ENCODE results near the gene ITIH1.
"Not testable (repeated sequence)": the region's sequence is repeated elsewhere in the genome, so short reads cannot be mapped to it uniquely, and the experiment has no call there.

The ITIH1 gene, protein sequence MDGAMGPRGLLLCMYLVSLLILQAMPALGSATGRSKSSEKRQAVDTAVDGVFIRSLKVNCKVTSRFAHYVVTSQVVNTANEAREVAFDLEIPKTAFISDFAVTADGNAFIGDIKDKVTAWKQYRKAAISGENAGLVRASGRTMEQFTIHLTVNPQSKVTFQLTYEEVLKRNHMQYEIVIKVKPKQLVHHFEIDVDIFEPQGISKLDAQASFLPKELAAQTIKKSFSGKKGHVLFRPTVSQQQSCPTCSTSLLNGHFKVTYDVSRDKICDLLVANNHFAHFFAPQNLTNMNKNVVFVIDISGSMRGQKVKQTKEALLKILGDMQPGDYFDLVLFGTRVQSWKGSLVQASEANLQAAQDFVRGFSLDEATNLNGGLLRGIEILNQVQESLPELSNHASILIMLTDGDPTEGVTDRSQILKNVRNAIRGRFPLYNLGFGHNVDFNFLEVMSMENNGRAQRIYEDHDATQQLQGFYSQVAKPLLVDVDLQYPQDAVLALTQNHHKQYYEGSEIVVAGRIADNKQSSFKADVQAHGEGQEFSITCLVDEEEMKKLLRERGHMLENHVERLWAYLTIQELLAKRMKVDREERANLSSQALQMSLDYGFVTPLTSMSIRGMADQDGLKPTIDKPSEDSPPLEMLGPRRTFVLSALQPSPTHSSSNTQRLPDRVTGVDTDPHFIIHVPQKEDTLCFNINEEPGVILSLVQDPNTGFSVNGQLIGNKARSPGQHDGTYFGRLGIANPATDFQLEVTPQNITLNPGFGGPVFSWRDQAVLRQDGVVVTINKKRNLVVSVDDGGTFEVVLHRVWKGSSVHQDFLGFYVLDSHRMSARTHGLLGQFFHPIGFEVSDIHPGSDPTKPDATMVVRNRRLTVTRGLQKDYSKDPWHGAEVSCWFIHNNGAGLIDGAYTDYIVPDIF

DNA sequence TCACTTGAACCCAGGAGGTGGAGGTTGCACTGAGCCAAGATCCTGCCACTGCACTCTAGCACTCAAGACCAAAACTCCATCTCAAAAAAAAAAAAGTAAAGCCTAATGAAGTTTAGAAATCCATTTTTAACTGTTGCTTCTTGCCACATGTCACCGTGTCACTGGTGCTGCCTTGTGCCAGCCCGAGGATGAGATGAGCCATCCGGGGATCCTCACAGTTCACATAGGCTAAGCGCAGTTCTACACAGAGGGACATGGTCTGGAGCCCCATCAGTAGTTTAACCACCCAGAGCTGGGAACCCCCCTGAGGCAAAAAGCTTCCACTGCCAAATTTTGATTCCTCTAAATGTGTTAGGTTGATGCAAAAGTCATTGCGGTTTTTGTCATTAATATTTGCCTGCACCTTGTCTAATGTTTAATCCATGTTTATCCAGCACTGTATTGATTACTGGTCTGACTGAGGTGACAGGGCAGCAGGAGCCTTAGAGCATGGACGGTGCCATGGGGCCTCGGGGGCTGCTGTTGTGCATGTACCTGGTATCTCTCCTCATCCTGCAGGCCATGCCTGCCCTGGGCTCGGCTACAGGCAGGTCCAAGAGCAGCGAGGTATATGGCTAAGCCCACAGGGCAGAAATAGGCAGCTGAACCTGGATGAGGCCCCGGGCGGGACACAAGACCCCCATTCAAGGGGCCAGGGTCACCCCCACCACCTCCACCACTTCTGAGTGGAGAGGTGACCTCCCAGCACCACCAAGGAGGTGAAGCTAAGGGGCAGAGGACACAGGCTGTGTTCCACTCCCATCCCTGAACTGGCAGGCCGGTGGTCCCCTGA lies at the start of gene ITIH1:
Gene ITIH1 (plus strand): TSS at position 473 of the 832 bp plus-strand sequence. CDS start 17 bp downstream, at position 490.
- no peak for DNase-seq (ENCODE audit: low read depth in 2 of 2)

DNA sequence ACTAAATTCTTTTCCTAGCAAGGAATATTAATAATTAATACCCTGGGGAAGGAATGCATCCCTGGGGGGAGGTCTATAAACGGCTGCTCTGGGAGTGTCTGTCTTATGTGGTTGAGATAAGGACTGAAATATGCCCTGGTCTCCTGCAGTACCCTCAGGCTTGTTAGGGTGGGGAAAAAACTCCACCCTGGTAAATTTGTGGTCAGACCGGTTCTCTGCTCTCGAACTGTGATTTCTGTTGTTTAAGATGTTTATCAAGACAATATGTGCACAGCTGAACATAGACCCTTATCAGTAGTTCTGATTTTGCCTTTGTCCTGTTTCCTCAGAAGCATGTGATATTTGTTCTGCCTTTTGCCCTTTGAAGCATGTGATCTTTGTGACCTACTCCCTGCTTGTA lies 48.6 kb upstream of the ITIH1 start:
- DNase-seq (ENCODE audit: low read depth in 2 of 2): not testable (repeated sequence)

DNA sequence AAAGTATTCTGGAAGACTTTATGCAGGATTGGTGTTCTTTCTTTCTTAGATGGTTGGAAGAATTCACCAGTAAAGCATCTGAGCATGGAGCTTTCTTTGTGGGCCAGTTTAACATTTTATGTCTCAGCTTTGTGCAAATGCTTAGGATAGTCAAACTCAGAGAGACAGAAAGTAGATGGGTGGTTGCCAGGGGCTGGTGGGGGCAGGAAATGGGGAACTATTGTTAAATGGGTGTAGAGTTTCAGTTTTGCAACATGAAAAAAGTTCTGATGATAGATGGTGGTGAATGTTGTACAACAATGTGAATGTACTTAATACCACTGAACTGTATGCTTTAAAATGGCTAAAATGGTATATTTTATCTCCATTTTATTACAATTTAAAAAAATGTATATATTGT lies 46.7 kb upstream of the ITIH1 start:
- DNase-seq (ENCODE audit: low read depth in 2 of 2): no peak

DNA sequence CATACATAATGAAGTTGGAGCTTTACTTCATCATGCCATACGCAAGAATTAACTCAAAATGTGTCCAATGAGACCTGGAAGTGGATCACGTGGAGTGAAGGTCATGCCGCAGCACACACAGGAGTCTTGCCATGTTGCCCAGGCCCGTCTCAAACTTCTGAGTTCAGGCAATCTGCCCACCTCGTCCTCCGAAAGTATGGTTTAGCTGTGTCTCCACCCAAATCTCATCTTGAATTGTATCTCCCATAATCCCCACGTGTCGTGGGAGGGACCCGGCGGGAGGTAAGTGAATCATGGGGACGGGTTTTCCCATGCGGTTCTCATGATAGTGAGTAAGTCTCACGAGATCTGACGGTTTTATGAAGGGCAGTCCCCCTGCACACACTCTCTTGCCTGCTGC lies 45.8 kb upstream of the ITIH1 start:
- no peak for DNase-seq (ENCODE audit: low read depth in 2 of 2)

DNA sequence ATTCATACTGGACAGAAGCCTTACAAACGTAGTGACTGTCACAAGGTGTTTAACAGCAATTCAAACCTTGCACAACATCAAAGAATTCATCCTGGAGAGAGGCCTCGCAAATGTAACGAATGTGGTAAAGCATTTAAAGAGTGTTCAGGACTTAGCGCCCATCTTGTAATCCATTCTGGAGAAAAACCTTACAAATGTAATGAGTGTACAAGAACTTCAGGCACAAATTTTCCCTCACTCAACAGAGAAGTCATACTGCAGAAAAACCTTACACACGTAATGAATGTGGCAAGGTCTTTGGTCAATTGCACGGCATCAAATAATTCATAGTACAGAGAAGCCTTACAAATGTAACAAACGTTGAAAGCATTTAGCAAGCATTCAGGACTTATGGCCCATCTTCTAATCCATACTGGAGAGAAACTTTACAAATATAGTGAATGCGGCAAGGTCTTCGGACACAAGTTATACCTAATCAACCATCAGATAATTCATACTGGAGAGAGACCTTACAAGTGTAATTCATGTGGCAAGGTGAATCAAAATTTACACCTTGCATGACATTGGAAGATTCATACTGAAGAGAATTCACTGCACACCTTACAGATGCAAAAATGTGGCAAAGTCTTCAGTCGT lies 44.0 kb upstream of the ITIH1 start:
- DNase-seq (ENCODE audit: low read depth in 2 of 2): no peak

DNA sequence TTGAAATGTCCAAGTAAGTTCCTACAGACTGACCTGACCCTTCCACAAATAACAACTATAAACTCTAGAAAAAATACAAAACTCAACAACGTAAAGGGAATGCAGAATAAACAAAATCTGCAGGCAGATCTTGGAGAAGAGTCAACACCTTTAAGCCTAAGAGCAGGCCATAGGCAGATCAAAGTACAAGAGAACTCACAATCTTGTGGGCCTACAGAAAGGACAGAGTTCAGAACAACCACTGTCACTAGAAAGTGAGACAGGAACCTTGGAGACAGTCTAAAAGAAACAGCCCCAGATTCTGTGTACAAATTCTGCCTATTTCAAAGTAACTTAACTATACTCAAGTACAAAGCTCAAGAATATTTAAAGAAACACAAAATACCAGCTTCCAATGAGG lies 37.7 kb upstream of the ITIH1 start:
- DNase-seq (ENCODE audit: low read depth in 2 of 2): no peak

DNA sequence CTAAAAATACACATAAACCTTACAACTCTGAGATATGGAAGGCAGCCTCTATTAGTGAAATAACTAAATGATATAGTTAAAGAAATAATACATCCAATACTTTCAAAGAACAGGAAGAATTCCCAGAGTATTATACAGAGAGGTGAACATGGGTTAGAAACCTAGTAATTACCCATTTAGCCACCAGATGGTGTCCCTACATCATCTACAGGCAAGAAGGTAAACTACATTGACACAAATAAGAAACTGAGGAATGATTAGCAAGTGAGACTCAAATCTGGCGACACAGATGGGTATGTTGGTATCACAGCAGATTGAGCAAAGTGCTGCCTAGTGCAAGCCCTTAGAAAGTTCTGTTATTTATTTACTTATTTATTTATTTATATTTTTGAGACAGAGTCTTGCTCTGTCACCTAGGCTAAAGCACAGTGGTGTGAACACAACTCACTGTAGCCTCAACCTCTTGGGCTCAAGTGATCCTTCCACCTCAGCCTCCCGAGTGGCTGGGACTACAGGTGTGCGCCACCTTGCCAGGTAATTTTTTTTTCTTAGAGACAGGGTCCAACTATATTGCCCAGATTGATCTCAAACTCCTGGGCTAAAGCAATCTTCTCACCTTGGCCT lies 34.9 kb upstream of the ITIH1 start:
- no peak for DNase-seq (ENCODE audit: low read depth in 2 of 2)

DNA sequence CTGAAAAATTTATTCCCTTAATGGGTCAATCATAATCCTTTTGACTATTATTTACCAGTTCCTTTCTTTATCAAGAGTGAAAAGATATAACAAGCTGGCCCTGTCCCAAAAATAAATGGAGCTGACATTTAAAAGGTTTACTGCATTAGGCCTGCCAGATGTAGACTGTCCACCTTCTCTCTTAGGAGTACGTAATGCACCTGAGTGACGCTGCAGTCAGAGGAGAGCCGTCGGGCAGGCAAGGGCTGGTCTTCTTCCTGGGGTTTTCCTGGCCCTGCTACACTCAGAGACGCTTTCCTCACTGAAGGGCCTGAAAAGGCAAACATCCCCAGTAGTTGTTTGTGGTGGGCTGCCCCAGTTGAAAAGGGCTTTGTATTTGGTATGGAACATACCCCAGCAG lies 34.2 kb upstream of the ITIH1 start:
- DNase-seq (ENCODE audit: low read depth in 2 of 2): no peak

DNA sequence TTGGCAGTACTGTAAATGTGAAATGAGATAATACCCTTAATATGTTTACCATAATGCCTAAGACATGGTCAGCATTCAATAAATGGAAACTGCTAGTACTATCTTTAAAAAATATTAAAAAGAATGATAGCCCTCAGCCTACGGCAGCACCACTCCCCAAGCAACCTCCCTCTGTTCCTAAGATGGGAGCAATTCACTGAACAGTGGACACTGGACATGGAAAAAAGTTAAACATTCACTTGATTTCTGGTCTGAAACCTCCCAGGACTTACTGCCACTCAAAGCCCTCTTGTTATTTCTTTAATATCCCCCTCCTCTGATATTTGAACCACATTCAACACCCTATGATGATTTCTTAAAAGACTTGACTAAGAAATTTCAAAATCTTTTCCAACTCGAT lies 33.7 kb upstream of the ITIH1 start:
- DNase-seq (ENCODE audit: low read depth in 2 of 2): no peak

DNA sequence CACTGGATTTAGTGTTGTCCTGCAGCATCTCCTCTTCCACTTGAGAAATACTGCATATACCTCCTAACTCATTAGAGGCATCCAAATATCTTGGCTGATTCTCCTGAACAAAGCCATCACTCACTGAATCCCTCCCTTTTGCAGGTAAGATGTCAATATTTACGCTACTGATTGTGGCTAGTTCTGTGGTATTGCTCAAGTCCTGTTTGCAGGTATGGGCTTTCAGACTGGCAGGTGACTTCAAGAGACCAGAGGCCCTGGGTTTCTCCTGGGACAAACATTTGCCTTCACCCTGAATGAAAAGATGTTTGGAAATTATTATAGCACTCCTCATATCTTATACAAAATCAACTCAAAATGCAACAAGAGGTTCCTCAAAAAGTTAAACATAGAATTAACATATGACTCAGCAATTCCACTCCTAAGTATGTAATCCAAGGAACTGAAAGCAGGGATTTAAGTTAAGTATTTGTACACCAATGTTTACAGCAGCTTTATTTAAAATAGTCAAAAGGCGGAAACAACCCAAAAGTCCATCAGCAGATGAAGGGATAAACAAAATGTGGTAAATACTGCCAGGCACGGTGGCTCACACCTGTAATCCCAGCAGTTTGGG lies 25.2 kb upstream of the ITIH1 start:
- no peak for DNase-seq (ENCODE audit: low read depth in 2 of 2)

DNA sequence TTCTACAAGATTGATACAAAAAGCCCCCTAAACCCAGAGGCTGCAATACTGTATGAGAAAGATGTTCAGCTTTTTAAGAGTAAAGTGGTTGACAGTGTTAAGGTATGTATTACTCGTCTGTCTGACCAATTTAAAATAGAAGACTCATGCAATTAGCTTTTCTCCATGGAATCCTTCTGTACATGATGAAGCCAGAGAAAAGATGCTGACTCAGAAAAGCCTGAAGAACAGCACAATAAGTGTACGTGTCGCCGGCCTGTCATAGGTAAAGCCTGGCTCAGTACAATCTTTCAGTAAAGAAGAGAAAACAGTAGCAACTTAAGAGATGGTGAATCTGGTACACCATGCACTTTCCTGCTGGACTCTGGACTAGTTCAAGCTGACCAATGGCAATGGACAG lies 23.0 kb upstream of the ITIH1 start:
- no peak for DNase-seq (ENCODE audit: low read depth in 2 of 2)

DNA sequence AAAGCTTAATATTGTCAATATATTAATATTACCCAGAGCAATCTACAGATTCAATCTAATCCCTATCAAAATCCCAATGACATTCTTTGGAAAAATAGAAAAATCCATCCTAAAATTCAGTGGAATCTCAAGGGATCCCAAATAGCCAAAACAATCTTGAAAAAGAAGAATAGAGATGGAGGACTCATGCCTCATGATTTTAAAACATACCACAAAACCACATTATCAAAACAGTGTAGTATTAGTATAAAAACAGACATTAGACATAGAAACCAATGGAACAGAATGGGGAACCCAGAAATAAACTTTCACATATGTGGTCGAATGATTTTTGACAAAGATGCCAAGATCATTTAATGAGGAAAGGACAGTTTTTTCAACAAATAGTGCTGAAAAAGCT lies 21.3 kb upstream of the ITIH1 start:
- no peak for DNase-seq (ENCODE audit: low read depth in 2 of 2)

DNA sequence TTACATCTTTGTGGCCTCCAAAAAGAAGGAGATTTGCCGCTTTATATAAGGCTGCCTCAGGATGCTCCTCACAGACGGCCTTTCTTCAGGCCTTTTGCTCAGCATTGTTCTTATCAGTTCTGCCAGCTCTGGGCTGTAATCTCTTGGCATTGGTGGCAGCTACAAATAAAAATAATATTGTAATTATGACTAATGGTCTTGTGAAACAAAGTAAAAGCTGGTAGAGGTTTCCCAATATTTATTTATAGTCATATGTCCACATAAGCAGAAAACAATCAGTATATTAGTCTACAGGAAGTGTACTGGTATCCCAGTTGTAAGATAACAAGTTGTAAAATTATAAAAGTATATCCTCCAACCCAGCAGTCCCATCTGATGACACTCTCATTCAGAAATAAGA lies 13.9 kb upstream of the ITIH1 start:
- DNase-seq (ENCODE audit: low read depth in 2 of 2): no peak

DNA sequence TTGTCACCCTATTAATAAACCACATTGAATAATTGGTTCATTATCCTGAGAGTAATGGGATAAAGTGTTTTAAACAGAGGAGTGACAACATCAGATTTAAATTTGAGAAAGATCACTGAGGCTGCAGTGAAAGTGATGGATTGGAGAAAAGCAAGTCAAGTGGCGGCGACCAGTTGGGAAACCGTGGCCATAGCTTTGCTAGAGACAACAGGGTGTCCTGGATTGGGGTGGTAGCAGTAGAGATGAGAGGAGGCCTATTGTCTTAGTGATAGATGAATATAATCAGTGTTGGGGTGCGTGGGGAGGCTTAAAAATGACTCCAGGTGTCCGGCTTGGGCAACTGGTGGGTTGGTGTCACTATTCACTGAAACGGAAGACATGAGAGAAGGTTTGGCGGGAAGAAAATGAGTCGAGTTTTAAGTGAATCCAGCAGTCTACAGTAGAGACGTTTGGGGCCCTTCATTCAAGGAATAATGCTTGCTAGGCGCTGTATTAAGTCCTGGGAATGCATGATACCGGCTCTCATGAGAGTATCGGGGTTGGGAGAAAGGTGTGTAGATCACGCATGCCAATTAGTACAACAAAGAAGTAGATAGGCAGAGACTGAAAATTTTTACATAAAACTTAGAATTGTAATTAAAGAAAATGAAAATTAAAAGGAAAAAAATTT lies 7.5 kb upstream of the ITIH1 start:
- DNase-seq (ENCODE audit: low read depth in 2 of 2): no peak

DNA sequence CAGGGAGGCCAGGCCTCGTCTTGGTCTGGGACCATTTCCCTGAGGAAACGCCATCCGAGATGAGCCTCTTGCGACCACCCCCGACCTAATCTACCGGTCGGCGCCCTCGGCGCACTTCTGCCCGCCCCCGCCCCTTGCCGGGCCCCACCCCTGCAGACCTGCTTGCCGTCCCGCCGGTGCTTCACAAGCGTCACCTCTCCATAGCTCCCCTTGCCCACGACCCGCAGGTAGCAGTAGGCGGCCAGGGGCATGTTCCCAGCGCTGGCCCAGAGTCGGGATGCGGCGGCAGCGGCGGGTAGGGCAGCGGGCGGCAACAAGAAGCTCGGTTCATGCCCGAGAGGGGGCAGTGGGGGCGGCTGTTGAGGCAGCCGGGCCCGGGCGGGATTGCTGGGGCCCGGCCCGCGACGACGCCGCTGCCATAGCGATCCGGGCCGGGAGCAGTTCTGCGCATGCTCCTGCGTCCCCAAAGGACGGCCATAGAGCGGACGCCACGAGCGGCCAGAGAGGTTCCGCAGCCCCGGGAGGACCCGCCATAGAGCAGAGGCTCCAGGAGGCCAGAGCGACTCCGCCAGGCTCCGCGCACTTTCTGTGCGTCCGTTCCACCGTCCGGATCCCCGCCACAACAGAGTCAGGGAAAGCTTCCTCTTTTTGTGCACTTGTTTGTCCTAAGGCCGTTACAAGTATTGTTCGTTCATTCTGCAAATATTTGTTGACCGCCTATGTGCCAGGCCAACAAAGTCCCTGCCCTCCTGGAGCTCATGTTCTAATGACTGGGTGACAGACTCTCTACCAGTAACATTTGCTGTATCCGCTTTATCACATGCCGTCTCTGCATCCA lies 6.7 kb upstream of the ITIH1 start, which contains the start of gene NEK4:
Gene NEK4 (minus strand): TSS at position 445 of the 838 bp plus-strand sequence. CDS start 194 bp downstream, at position 251.
- peak; percentile 76 to 81 for DNase-seq (ENCODE audit: low read depth in 2 of 2)

DNA sequence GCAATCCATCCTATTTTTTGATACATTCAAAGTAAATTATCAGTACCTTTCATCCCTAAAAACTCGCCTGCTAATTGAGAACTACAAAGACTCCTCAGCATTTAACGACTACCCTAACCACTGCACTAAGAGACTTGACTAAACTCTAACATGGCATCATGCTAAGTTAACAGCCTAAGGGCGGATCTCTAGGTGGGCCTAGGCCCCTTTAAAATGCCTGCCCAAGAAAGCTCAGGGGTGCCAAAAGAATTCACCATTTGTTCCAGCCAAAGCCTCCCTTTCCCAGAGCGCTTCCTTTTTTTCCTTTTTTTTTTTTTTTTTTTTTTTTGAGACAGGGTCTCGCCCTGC lies 6.1 kb upstream of the ITIH1 start:
- no peak for DNase-seq (ENCODE audit: low read depth in 2 of 2)

DNA sequence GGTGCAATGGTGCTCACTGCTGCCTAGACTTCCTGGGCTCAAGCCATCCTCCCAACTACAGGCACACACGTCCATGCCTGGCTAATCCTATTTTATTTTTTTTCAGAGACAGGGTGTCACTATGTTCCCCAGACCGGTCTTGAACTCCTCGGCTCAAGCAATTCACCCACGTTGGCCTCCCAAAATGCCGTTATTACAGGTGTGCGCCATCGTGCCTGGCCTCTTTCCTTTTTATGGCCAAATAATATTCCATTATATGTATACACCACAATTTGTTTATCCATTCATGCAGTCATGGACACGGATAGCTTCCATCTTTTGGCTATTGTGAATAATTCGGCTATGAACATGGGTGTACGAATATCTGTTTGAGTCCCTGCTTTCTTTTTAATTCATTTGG lies 5.7 kb upstream of the ITIH1 start:
- no peak for DNase-seq (ENCODE audit: low read depth in 2 of 2)

DNA sequence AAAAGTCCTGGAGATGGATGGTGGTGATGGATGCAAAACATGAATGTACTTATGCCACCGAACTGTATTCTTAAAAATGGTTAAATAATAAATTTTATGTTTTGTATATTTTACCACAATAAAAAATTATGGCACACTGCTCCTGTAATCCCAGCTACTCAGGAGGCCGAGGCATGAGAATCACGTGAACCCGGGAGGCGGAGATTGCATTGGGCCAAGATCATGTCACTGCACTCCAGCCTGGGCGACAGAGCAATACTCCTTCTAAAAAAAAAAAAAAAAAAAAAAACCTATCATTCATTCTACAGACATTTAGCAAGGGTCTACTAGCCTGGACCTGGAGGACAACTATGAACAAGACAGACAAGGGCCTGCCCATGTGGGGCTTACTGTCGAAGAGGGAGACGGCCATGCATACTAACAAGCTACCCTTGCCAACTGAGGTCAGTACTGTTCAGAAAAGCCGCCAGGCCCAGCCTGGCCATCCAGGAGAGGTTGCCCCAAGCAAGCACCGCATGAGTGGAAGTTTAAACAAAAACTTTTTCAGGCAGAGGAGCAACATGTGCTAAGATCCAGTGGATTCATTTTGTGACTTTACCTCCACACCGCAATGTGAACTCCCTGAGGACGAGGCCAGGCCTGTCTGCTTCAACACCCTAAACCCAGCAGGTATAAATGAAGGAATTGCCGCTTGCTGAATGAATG lies 3.9 kb upstream of the ITIH1 start:
- DNase-seq (ENCODE audit: low read depth in 2 of 2): no peak

Measured in activated CD4-positive, alpha-beta T cell treated with anti-CD3 and anti-CD28 coated beads for 24 hours (primary cell).